HEK293 (cell line): ENCODE results near the gene SPECC1.

Experiments
- GFI1B ChIP-seq: fragments of 450-650 bp; formaldehyde crosslinking; IDR thresholded peaks from 2 replicates; pipeline ENCODE4 v1.5.1; 2016; ENCODE audit warnings: missing biosample characterization, missing genetic modification characterization
- HOXC10 ChIP-seq: sonication (generic); formaldehyde crosslinking; IDR thresholded peaks from 2 replicates; pipeline ENCODE4 v1.8.1; 2023; ENCODE audit warnings: mild to moderate bottlenecking, missing genetic modification reagents
- IKZF3 ChIP-seq: fragments of 450-650 bp; IDR thresholded peaks from 2 replicates; pipeline ENCODE4 v1.5.0; 2018; ENCODE audit warnings: missing biosample characterization, mild to moderate bottlenecking, missing genetic modification characterization, moderate library complexity
- KLF16 ChIP-seq: fragments of 450-650 bp; formaldehyde crosslinking; IDR thresholded peaks from 2 replicates; pipeline ENCODE4 v1.5.1; 2017; ENCODE audit warnings: missing biosample characterization, missing genetic modification characterization
- KLF7 ChIP-seq: fragments of 450-650 bp; formaldehyde crosslinking; IDR thresholded peaks from 2 replicates; pipeline ENCODE4 v1.5.1; 2016; ENCODE audit warnings: missing biosample characterization, missing genetic modification characterization, borderline replicate concordance
- KLF9 ChIP-seq: fragments of 450-650 bp; formaldehyde crosslinking; IDR thresholded peaks from 2 replicates; pipeline ENCODE4 v1.5.1; 2016; ENCODE audit warnings: missing biosample characterization, missing genetic modification characterization, low read depth
- PATZ1 ChIP-seq: fragments of 450-650 bp; formaldehyde crosslinking; IDR thresholded peaks from 2 replicates; pipeline ENCODE4 v1.5.1; 2016; ENCODE audit warnings: missing biosample characterization, missing genetic modification characterization
- PRDM1 ChIP-seq: fragments of 450-650 bp; formaldehyde crosslinking; IDR thresholded peaks from 2 replicates; pipeline ENCODE4; 2016; ENCODE audit warnings: missing biosample characterization, missing genetic modification characterization
- PRDM6 ChIP-seq: fragments of 450-650 bp; formaldehyde crosslinking; IDR thresholded peaks from 2 replicates; pipeline ENCODE4 v1.5.1; 2017; ENCODE audit warnings: missing biosample characterization, missing genetic modification characterization
- REST ChIP-seq: fragments of 450-650 bp; formaldehyde crosslinking; IDR thresholded peaks from 2 replicates; pipeline ENCODE4 v1.5.1; 2016; ENCODE audit warnings: missing biosample characterization, missing genetic modification characterization
- ZBTB11 ChIP-seq: fragments of 450-650 bp; formaldehyde crosslinking; conservative IDR thresholded peaks from 2 replicates; pipeline ENCODE4 v1.5.1; 2016; ENCODE audit warnings: low read depth, missing biosample characterization, missing genetic modification characterization
- ZBTB21 ChIP-seq: fragments of 450-650 bp; formaldehyde crosslinking; IDR thresholded peaks from 2 replicates; pipeline ENCODE4 v1.5.1; 2017; ENCODE audit warnings: missing biosample characterization, missing genetic modification characterization
- ZNF335 ChIP-seq: fragments of 450-650 bp; formaldehyde crosslinking; conservative IDR thresholded peaks from 2 replicates; pipeline ENCODE4 v1.5.1; 2016; ENCODE audit warnings: missing biosample characterization, missing genetic modification characterization
- ZNF366 ChIP-seq: fragments of 450-650 bp; formaldehyde crosslinking; conservative IDR thresholded peaks from 2 replicates; pipeline ENCODE4 v1.5.1; 2016; ENCODE audit warnings: missing biosample characterization, missing genetic modification characterization
- ZNF514 ChIP-seq: fragments of 450-650 bp; formaldehyde crosslinking; IDR thresholded peaks from 2 replicates; pipeline ENCODE4 v1.5.1; 2016; ENCODE audit warnings: missing biosample characterization, missing genetic modification characterization
- ZNF580 ChIP-seq: fragments of 450-650 bp; formaldehyde crosslinking; IDR thresholded peaks from 2 replicates; pipeline ENCODE4 v1.5.1; 2016; ENCODE audit warnings: missing biosample characterization, missing genetic modification characterization
- ZNF677 ChIP-seq: fragments of 450-650 bp; IDR thresholded peaks from 2 replicates; pipeline ENCODE4 v1.5.0; 2018; ENCODE audit warnings: missing biosample characterization, mild to moderate bottlenecking, missing genetic modification characterization, moderate library complexity
- ZNF837 ChIP-seq: fragments of 450-650 bp; formaldehyde crosslinking; IDR thresholded peaks from 2 replicates; pipeline ENCODE4 v1.5.1; 2016; ENCODE audit warnings: missing biosample characterization, missing genetic modification characterization

Gene SPECC1

GRCh38 chr17:20071824-20072691 is 62.9 kb downstream of the SPECC1 start (continued):
- TF ChIP-seq KLF16 (tag by site-specific recombination) (no peak), ZNF837 (no peak), PRDM6 (no peak), IKZF3 (tag by site-specific recombination) (no peak), ZNF580 (tag by site-specific recombination) (no peak), GFI1B (tag by site-specific recombination) (no peak), REST (tag by site-specific recombination) (no peak), ZNF335 (tag by site-specific recombination) (peak; percentile 78), PATZ1 (tag by site-specific recombination) (no peak), ZBTB11 (tag by site-specific recombination) (no peak), ZBTB21 (peak; percentile 78), PRDM1 (tag by site-specific recombination) (no peak), ZNF514 (no peak), KLF9 (tag by site-specific recombination) (no peak), ZNF677 (tag by site-specific recombination) (no peak), HOXC10 (CRISPR knock-in tag) (no peak), KLF7 (tag by site-specific recombination) (no peak), ZNF366 (tag by site-specific recombination) (peak; percentile 35; the same call in 1 of the 2 replicates)
